ENCODE results near the gene OMP. TPM values are rescaled to one million over a fixed set of nuclear protein-coding genes. Genes with fewer than 3 reads are reported as not detected.
A peak's percentile ranks its signal among the peaks of the same experiment; 100 is the strongest.

The OMP gene
- total RNA-seq, 1 donor from 2014 or later: 1.3 TPM

GRCh38 chr11:77064648-77065217, 37.9 kb upstream of the OMP start:
- H3K27ac Mint-ChIP-seq (ENCODE audit: unreplicated experiment): peak overlapping the region; percentile 47
- peaks cover 23% of the 10 kb centered on the region for H4K20me1 ChIP-seq (ENCODE audit: insufficient read depth, low read length)
- H3K4me3 Mint-ChIP-seq (ENCODE audit: unreplicated experiment): peak overlapping the region; percentile 47
- H3K4me1 Mint-ChIP-seq (ENCODE audit: low read depth, unreplicated experiment): peaks cover 2% of the 10 kb centered on the region
- no peak overlapping the region for H3K9ac ChIP-seq (ENCODE audit: low read length)
- no peaks in the 10 kb centered on the region for H3K36me3 Mint-ChIP-seq (ENCODE audit: low read depth, unreplicated experiment)
- H3K4me1 ChIP-seq (ENCODE audit: insufficient read depth, low read length): peaks cover 7% of the 10 kb centered on the region
- no peak overlapping the region for H3K4me2 ChIP-seq (ENCODE audit: low read length)
- H3K27me3 Mint-ChIP-seq (ENCODE audit: low read depth, unreplicated experiment): peaks cover 10% of the 10 kb centered on the region
- TF ChIP-seq EZH2 (IDR thresholded peaks at IDR 0.05; ENCODE audit: insufficient read depth, low read length) (no peak), CTCF (IDR thresholded peaks at IDR 0.05; ENCODE audit: insufficient read depth, low read depth, low read length) (no peak)
- no peak overlapping the region for H2AFZ ChIP-seq (ENCODE audit: low read depth, low read length)
- peaks cover 6% of the 10 kb centered on the region for H3K27me3 ChIP-seq (ENCODE audit: insufficient read depth, low read length)
- DNase-seq (ENCODE audit: low read depth) (no peak), FAIRE-seq (no peak)
- H3K27ac ChIP-seq (ENCODE audit: low read depth, low read length): no peak overlapping the region
- H3K9me3 Mint-ChIP-seq (ENCODE audit: unreplicated experiment): no peaks in the 10 kb centered on the region
- no peak overlapping the region for H3K4me3 ChIP-seq (ENCODE audit: insufficient read depth, low read depth, low read length)
- no peaks in the 10 kb centered on the region for H3K36me3 ChIP-seq (ENCODE audit: insufficient read depth, low read length)
- peaks cover 17% of the 10 kb centered on the region for H3K79me2 ChIP-seq (ENCODE audit: insufficient read depth, low read length)
- H3K9me3 ChIP-seq (ENCODE audit: insufficient read depth, low read depth, low read length): no peaks in the 10 kb centered on the region

GRCh38 chr11:77065878-77066228, 36.8 kb upstream of the OMP start:
- FAIRE-seq: peak; percentile 71
- Mint-ChIP-seq H3K36me3 (ENCODE audit: low read depth, unreplicated experiment) (no peaks in the 10 kb centered on the region), H3K4me3 (ENCODE audit: unreplicated experiment) (peak overlapping the region; percentile 84), H3K27me3 (ENCODE audit: low read depth, unreplicated experiment) (peaks cover 10% of the 10 kb centered on the region), H3K9me3 (ENCODE audit: unreplicated experiment) (no peaks in the 10 kb centered on the region), H3K27ac (ENCODE audit: unreplicated experiment) (peak overlapping the region; percentile 92), H3K4me1 (ENCODE audit: low read depth, unreplicated experiment) (peaks cover 2% of the 10 kb centered on the region)
- Histone ChIP-seq H3K27me3 (ENCODE audit: insufficient read depth, low read length) (no peaks in the 10 kb centered on the region), H2AFZ (ENCODE audit: low read depth, low read length) (peak overlapping the region; percentile 96), H3K9ac (ENCODE audit: low read length) (peak overlapping the region; percentile 78), H3K79me2 (ENCODE audit: insufficient read depth, low read length) (peaks cover 26% of the 10 kb centered on the region), H3K9me3 (ENCODE audit: insufficient read depth, low read depth, low read length) (no peaks in the 10 kb centered on the region), H3K4me3 (ENCODE audit: insufficient read depth, low read depth, low read length) (peak overlapping the region; percentile 66), H3K36me3 (ENCODE audit: insufficient read depth, low read length) (no peaks in the 10 kb centered on the region), H3K4me2 (ENCODE audit: low read length) (peak overlapping the region; percentile 95), H4K20me1 (ENCODE audit: insufficient read depth, low read length) (peaks cover 34% of the 10 kb centered on the region), H3K4me1 (ENCODE audit: insufficient read depth, low read length) (peaks cover 7% of the 10 kb centered on the region), H3K27ac (ENCODE audit: low read depth, low read length) (peak overlapping the region; percentile 54)
- DNase-seq (ENCODE audit: low read depth): peak; percentile 29
- TF ChIP-seq CTCF (IDR thresholded peaks at IDR 0.05; ENCODE audit: insufficient read depth, low read depth, low read length): no peak
- TF ChIP-seq EZH2 (IDR thresholded peaks at IDR 0.05; ENCODE audit: insufficient read depth, low read length): no peak

Measured in astrocyte (in vitro differentiated cells and primary cell).